ENCODE results near the gene HSD17B14.

DNA sequence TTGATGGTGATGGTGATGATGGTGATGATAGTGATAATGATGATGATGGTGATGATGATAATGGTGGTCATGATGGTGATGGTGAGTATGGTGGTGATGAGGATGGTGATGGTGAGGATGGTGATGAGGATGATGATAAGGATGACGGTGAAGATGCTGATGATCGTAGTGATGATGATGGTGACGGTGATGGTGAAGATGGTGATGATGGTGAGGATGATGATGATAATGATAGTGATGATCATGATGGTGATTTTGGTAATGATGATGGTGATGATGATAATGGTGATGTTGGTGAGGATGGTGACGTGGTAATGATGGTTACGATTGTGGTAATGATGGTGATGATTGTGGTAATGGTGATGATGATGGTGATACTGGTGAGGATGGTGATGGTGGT is 14.7 kb downstream of the HSD17B14 start:
- TF ChIP-seq LEF1 (IDR thresholded peaks at IDR 0.05; ENCODE audit: borderline replicate concordance) (no peak), BHLHE40 (IDR thresholded peaks at IDR 0.05; ENCODE audit: borderline replicate concordance) (no peak), NFRKB (IDR thresholded peaks at IDR 0.05) (no peak), FOXM1 (IDR thresholded peaks at IDR 0.05; ENCODE audit: borderline replicate concordance) (no peak), SP1 (IDR thresholded peaks at IDR 0.05) (no peak), TARDBP (IDR thresholded peaks at IDR 0.05) (no peak), ZNF384 (IDR thresholded peaks at IDR 0.05) (no peak), CTBP1 (IDR thresholded peaks at IDR 0.05; ENCODE audit: borderline replicate concordance) (no peak; the same call in 1 of the 2 replicates), HDGF (IDR thresholded peaks at IDR 0.05; ENCODE audit: borderline replicate concordance) (no peak), FOXA1 (IDR thresholded peaks at IDR 0.05) (no peak)

All from HEK293T (cell line).